CD4-positive, alpha-beta T cell treated with Interleukin-4 for 4 hours (primary cell): ENCODE results near the gene COMT.
"Not testable (repeated sequence)": the region's sequence is repeated elsewhere in the genome, so short reads cannot be mapped to it uniquely, and the experiment has no call there.

Experiments
- DNase-seq: peaks from one replicate; pipeline ENCODE4 v3.0.0-alpha.2; 2020

COMT gene

GRCh38 chr22:19909350-19910179 is 32.0 kb upstream of the COMT start:
- peak; percentile 79 for DNase-seq

DNA sequence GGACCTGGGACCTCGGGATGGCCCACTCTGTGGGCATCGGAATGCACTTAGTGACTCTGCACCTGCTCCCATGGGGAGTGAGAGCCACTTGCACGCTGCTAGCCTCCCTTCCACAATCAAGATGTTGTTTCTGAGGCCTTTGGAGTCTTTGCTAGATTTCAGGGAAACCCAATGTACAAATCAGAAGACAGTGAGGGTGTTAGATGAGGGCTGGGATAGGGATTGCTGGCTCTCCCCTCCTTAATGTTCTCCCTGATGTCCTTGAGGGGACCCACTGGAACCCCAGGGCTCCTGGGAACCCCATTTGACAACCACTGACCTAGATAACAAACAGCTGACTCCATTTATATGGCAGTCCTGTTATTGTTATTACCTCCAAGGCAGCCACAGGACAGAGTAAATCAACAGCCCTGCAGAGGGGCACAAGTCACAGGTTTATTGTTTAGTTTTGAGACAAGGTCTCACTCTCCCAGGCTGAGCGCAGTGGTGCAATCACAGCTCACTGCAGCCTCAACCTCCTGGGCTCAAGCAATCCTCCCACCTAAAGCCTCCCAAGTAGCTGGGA is 31.3 kb upstream of the COMT start:
- no peak for DNase-seq

DNA sequence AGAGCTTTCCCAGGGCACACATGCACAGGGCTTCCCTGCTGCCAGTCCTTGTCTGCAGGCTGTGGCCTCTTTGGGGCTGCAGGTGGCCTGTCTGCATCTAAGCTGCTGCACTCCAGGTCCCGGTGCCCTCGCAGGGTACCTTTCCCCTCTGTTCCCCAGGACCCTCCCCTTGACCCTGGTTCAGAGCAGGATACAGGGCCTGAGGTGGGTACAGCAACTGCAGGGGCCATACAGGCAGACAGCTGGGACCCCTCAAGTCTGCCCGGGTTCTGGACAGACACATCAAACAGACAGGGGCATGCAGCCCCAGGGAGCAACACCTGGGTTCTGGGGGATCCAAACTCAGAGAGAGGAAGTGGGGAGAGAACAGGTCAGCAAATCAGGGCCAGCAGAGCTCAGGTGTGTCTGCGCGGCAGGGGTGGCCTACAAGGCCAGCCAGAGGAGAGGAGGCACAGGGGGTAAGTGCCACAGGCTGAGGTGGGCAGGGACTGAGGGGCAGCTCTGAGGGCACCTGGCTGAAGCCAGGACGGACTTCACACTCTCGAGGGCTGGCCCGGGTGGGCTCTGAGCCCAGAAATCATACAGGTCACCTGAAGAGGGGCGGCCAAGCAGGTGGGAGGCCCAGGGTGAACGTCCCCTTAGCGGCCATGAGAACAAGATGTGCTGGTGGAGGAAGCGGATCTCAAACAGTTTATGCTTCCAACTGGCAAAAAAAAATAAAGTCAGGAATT is 29.9 kb upstream of the COMT start:
- no peak for DNase-seq

DNA sequence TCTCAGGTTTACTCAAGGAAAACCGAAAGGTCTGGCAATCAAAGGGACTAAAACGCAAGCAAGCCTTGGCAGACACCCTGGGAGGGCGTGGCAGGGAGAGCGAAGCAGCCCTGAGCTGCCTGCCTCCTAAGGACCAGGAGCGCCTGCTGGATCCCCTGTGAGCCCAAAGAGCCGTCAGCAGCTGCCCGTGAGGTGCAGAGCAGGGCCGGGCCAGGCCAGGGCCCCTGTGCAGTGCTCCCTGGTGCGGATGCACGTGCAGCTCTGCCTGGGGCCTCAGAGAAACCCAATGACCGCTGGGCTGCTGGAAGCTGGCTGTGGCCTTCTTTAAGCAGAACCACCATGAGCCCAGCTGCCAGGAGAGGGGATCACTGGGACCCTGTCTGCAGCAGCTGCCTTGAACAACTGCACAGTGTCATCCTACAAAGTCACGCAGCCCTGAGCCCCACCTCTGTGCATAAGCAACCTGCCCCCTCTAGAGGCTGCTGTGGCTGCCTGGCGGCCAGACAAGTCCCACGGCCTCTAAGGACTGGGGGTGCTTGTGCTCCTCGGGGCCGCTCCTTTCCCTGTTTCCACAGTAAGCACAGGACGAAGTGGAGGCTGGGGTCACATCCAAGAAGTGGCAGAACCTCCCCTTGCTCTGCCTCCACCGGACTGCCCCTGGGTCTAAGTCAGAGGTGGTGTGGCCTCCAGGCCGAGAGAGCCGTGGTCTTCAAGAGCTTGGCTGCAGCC is 29.1 kb upstream of the COMT start:
- no peak for DNase-seq

DNA sequence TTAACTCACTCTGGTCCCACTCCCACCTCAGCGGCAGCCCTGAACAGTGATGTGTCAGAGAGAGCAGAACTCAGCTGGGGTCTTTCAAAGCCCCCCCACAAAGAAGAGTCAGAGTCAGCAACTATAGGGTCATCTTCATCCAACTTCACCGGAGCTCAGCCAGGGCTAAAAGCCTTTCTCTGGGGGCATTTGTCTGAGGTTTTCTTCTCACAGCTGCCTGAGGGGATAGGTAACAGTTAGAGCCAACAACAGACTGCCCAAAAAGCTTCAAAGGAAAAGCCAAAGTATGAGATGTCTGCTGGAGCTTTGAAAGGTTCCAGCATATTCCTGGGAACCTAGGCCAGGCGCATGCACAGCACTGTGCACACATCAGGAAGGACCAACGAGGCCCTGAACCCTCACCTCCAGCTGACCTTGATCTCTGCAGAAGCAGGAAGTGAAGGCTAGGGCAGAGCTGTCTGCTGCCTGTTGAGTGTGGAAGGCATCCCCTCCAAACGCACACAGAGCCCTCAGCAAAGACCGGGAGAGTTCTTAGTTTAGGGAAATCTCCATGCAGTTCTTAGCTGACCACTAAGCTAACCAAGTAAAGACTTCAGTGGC is 28.1 kb upstream of the COMT start:
- no peak for DNase-seq

DNA sequence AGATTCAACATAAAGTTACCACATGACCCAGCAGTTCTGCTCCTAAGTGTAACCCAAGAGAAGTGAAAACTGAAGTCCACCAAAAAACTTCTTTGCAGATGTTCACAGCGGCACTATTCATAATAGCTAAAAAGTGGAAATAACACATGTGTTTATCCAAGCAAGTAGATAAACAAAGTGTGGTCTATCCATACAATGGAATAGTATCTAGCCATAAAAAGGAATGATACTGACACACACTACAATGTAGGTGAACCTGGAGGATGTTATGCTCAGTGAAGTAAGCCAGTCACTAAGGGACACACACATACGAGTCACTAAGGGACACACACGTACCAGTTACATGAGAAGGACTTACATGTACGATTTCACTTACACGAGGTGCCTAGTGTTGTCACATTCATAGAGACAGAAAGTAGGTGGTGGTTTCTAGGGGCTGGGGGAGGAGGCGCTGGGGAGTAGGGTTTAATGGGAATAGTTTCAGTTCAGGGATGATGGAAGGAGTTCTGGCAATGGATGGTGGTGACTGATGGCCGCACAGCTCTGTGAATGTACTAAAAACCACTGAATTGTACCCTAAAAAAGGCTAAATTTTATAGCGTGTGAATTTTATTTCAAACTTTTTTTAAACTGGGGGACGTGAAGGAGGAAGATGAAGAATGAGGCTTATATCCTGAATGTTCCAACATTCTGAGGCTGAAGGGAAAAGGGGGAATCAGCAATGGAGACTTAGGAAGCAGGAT is 27.2 kb upstream of the COMT start:
- no peak for DNase-seq

DNA sequence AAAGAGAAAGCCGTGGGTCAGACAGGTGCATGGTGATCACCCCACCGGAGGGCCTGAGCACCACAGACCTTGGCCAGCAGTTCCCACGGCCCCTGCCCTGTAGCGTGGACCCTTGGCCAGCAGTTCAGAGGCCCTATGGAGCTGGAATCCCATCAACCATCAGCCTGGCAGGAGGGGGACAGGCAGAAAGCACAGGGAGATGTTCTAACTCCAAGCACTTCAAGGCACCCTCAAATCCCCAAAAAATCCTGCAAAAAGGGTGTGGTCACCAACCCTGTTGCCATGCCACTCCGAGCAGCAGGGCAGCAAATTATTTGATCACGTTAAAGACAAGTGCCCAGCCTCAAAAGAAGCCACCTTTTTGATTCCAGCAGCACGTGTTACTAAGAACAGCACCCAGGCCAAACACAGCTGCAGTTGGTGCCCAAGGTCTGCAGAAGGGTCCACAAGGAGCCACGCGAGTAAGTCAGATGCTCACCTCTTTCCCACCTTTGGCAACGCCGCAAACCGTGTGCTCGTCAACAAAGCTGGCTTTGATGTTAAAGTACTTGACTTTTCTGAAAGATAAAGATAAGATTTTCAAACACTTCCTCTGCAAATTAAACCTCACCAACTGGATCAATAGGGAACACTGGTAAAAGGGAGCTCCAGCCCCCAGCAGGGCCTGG is 26.2 kb upstream of the COMT start:
- no peak for DNase-seq

DNA sequence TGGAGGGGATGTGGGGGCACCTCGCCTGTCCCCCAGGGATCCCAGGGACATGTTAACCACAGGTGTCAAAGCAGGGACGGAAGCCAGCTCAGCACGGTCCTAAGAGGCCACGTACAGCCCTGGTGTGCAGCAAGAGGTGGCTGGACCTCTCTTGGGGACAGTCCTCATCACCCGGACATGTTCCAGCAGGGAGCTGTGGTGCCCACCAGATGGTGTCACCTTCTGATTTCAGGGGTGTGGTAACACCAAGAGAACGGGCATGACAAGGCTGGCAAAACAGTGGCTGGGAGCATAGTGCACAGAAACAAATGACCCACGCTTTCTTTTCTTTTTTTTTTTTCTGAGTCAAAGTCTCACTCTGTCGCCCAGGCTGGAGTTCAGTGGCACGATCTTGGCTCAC is 25.6 kb upstream of the COMT start:
- DNase-seq, result no peak

GRCh38 chr22:19916941-19917340 is 24.6 kb upstream of the COMT start:
- DNase-seq, result no peak

- DNase-seq, result no peak
Measured at GRCh38 chr22:19917389-19918138, 24.0 kb upstream of the COMT start.

DNA sequence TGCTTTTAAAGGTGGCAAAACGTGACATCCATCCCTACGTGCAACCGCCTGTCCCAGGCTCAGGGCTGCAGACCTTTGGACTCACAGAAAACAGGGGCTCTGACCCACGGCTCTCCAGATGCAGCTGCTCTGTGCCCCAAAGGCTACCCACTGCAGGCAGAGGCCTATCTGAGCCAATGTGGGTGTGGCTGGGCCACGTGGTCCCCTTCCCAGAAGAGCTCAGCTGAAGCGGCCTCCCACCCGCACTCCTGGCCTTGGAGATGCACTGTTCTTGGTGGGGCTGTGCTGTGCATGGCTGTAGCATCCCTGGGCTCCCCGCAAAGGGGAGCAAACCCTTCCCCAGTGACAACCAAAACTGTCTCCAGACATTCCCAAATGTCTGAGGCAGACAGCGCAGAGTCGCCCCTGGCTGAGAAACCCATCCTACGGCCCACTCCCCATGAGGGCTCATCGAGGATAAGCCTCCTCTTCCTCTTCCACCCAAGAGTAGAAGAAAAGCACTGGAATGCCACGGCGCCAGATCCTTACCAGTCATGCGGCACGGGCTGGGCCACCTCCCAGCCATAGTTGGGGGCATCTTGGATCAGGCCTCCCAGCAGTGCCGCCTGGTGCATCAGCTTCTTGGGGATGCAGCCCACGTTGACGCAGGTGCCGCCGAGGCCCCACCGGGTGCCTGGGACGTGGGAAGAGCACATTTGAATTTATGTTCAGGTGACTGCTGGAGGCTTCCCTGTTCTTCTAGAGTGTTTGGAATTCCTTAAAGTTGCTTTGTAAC is 23.1 kb upstream of the COMT start:
- DNase-seq, result no peak

- DNase-seq, result no peak
Measured at GRCh38 chr22:19919701-19920363, 21.7 kb upstream of the COMT start.

- DNase-seq, result no peak
Measured at GRCh38 chr22:19921544-19922081, 20.0 kb upstream of the COMT start.

- DNase-seq, result no peak
Measured at GRCh38 chr22:19923914-19924513, 17.6 kb upstream of the COMT start.

- not testable (repeated sequence) for DNase-seq
Measured at GRCh38 chr22:19926028-19926427, 15.5 kb upstream of the COMT start.

GRCh38 chr22:19927696-19928095 is 13.9 kb upstream of the COMT start:
- no peak for DNase-seq

GRCh38 chr22:19928207-19928606 is 13.4 kb upstream of the COMT start:
- no peak for DNase-seq
